ENCODE data around the gene ADNP.

ADNP gene

GRCh38 chr20:50843331-50844276, 87.6 kb downstream of the ADNP start:
- no peak for DNase-seq

GRCh38 chr20:50842821-50843220, 88.4 kb downstream of the ADNP start:
- DNase-seq: no peak

Measured in stimulated activated CD4-positive, alpha-beta T cell treated with anti-CD3 and anti-CD28 coated beads, Interleukin-4, amount 100 ng/mL, for 4 hours (primary cell).